Activated T-cell treated with anti-CD3 and anti-CD28 coated beads for 4 hours (primary cell): ENCODE results near the gene RTP5.
A peak's percentile ranks its signal among the peaks of the same experiment; 100 is the strongest.

ENCODE experiments used
- DNase-seq: peaks from one replicate; pipeline ENCODE4 v3.0.0-alpha.2; 2020

RTP5 gene

DNA sequence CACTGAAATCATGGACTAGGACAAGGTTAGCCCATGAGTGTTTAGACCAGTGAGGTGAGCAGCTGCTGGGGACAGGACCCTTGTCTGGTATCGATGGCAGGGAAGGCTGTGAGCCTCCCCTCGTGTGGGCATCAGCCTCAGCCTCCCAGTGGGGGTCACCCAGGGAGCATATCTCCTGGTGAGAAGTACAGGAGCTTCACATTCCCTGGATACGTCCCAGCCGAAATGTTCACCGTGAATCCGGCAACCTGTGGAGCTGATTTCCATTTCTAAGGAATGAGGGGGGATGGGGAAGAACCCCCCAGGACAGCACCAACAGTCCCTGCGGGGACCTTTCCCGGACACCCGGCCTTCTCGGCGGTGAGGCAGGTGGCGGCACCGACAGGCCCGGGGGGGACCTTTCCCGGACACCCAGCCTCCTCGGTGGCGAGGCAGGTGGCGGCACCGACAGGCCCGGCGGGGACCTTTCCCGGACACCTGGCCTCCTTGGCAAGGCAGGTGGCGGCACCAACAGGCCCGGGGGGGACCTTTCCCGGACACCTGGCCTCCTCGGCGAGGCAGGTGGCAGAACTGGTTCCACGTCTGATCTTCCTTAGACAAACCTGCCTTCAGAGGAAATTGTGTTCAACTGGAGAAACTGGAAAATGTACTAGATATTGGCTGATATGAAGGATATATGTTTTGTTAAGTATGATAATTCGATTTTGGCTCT, 21.2 kb downstream of the RTP5 start:
- no peak for DNase-seq

- no peak for DNase-seq
These were observed 21.9 kb downstream of the RTP5 start for GRCh38 chr2:241891315-241891987.

GRCh38 chr2:241891988-241892298, 22.4 kb downstream of the RTP5 start:
- DNase-seq = no peak

- DNase-seq = no peak
These were observed 23.0 kb downstream of the RTP5 start for GRCh38 chr2:241892299-241893137.

DNA sequence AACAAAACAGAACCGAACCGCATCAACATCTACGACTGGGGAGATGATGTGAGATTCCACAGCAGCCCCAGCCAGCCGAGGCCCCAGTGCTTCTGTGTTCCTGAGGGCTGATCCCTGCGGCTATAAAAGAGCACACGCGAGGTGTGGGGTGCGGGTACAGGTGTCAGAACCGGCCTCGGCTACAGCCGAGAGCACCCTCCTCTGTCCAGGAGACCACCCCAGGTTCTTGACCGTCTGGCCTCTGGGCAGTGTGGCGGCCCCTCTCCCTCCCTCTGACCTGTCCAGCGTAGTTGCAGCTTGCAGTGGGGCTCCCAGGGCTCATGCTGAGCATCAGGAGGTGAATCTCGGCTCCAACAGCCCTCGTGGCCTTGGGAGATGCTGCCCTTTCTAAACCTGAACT, 23.7 kb downstream of the RTP5 start:
- DNase-seq = no peak

DNA sequence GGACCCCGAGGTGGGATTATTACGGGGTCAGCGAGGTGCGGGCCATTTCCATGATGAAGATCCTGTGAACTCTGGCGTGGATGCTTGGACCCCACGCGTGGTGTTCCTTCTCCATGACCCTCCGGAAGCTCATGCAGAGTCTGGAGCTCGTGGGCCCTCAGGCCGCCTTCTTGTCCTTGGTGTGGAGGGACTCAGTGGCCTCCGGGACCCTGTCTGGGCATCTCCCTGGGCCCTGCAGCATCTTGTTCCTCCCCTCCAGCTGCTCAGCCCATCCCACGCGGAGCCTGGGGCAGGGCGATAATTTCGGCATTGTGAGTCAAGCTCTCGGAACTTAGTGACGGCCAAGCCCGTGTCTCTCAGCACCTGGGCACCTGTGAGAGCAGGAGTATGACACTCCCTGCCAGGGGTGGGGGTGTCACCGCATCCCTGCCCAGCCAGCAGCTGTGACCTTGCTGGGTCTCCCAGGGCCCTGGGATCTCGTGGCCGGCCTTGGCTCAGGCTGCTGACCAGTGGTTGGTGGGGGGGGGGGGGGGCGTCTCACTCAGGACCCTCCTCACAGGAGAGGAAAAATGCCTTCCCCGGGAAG, 24.6 kb downstream of the RTP5 start:
- no peak for DNase-seq

DNA sequence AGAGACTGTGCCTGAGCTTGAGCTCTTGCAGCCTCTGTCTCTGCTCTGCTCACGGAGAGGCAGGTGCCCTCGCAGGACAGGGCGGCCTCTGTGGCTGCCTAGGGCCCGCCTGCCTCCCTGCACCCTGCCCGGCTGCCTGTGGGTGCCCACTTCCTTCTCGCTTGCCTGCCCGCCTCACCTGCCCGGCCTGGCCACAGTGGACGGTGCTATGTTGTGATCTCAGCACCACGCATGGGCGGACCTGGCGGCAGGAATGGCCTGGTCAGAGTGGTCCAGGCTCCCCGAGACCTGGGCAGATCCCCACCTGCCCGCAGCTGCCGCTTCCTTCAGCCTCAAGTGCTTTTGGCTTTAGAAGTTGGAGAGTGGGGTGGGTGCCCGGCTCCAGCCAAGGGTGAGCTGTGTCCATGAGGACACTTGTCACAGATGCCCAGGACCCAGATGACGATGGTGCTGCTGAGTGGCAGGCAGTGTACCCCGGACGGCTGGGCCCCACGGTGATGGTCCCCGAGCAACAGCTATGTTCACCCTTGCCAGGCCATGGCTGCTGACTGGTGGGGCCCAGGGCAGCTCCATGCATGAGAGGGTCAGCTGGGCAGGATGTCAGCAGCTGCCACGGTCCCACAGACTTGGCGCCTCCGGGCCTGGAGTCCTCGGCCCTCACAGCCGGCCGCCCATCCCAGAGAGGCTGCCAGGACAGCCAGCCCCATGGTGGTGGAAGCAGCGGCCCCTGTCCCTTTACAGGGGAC, 25.3 kb downstream of the RTP5 start:
- no peak for DNase-seq

DNA sequence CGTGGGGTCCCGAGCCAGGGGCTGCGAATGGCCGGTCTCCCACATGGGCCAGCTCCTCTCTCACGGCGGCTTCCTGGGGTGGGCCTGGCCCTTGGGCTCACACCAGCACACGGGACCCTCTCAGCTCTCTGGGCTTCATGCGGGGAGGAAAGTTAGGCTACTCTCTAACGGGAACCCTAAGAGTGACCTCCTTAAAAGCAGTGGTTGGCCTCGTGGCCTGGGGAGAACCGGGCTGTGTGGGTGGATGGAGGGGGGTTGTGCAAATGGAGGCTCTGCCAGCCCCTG, 25.8 kb downstream of the RTP5 start:
- no peak for DNase-seq

DNA sequence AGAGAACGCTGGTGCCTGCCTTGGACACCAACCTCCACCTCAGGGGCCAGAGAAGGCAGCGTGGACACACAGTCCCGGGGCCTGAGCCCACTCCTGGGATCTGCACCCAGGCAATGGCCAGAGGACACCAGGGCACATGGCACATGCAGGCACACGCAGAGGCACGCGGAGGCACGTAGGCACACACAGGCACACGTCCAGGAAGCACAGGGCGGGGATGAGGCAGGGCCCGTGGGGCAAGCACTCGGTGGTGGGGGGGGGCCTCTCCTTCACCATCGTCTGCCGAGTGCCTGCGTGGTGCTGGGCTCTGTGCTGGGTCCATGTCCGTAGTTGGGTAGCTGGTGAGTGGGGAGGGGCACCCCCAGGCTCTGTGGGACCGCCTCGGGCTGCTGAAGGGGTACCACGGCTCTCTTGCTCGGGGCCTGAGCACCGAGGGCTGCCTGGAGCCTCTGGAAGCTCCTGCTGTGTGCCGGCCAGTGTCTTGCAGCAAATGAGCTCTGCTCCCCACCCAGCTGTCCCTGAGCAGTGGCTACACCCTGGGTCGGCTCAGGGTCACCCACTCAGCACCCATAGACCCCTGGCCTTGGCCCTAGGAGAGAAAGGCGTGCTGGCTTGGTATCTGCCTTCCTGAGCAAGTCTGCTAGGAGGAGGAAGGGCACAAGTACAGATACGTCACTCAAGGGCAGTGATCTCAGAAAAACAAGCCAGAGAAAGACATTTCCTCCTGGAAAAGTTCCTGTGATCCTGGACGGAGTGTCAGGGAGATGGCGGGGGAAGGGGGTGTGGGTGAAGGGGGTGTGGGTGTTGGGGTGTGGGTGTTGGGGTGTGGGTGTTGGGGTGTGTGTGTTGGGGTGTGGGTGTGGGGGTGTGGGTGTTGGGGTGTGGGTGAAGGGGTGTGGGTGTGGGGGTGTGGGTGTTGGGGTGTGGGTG, 26.4 kb downstream of the RTP5 start:
- DNase-seq = peak; percentile 31

DNA sequence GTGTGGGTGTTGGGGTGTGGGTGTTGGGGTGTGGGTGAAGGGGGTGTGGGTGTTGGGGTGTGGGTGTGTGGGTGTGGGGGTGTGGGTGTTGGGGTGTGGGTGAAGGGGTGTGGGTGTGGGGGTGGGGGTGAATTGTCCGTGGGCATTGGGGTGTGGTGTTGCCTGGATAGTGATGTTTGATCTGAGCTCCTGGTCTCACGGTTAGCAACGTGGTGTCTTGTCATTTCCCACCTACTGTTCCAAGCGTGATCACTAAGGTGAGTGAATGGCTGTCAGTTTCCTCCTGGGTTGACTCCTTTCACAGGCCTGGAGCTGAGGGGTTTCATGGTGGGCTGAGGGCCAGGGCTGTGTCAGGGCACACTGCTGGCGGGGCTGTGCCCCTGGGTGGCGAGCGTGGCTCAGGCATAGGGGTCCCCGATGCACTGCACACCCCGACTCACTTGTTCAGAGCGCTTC, 27.2 kb downstream of the RTP5 start:
- no peak for DNase-seq

GRCh38 chr2:241897231-241897916, 27.8 kb downstream of the RTP5 start:
- no peak for DNase-seq

DNA sequence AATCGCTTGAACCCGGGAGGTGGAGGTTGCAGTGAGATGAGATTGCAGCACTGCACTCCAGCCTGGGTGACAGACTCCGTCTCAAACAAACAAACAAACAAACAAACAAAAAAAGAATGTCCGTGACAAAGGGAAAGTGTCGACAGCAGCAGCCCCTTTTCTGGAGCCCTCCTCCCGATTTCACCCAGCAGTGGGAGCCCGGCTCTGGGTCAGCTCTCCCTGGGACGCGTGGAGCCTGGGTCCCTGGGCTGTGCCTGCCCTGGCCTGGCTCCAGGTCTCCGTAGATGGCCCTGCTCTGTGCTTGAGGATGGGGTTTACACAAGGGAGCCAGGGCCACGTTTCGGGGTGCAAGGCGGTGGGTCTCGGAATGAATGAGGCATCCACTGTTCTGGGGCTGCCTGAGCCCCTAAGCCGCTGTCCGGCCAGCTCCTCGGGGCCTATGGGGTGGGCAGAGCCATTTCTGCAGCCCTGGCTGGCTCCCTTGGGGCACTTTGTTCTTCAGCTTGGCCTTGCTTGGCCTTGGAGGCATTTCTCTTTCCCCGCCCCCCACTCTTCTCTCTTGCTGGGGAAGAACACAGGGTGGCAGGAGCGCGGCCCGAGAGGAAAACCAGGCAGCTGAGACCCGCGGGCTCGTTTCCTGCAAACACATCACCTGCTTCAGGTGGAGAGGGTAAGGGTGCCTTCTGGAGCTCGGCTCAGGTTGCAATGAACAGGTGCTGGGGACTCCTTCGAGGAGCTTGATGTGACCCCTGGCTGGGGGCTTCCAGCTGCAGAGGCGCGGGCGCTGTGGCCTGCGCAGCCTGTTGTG, 29.1 kb downstream of the RTP5 start:
- DNase-seq = no peak

DNA sequence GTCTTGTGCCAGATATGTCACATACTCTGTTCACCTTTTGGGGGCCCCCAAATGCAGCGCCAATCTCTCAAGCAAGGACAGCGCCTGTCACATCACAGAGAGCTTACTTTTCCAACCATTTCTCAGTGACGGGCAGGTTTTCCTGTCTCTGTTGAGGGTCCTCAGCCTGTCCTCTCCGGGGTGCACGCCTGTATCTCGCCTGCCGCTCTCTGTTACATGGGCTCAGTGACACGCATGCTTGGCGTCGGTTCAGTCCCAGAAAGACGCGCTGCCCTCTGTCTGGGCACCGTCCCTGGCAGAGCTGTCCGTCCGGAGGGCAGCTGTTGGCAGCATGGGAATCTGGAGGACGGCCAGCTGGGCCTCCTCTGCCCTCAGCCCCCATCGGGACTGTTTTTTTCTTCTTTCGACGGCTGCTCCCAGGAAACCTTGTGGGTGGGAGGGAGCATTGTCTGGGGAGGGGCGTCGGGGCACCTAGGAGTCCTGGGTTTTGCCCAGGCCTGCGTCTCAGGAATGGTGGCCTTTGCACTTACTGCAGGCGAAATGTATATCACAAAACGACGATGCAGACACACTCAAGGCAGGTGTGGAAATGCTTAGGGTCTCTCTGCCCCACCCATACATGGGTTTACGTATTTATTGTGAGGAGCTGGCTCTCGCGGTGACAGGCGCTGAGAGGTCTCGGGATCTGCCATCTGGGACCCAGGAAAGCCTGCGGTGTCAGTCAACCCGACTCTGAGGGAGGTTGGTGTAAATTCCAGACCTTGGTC, 30.9 kb downstream of the RTP5 start:
- no peak for DNase-seq

- no peak for DNase-seq
These were observed 31.5 kb downstream of the RTP5 start for GRCh38 chr2:241901018-241901380.

DNA sequence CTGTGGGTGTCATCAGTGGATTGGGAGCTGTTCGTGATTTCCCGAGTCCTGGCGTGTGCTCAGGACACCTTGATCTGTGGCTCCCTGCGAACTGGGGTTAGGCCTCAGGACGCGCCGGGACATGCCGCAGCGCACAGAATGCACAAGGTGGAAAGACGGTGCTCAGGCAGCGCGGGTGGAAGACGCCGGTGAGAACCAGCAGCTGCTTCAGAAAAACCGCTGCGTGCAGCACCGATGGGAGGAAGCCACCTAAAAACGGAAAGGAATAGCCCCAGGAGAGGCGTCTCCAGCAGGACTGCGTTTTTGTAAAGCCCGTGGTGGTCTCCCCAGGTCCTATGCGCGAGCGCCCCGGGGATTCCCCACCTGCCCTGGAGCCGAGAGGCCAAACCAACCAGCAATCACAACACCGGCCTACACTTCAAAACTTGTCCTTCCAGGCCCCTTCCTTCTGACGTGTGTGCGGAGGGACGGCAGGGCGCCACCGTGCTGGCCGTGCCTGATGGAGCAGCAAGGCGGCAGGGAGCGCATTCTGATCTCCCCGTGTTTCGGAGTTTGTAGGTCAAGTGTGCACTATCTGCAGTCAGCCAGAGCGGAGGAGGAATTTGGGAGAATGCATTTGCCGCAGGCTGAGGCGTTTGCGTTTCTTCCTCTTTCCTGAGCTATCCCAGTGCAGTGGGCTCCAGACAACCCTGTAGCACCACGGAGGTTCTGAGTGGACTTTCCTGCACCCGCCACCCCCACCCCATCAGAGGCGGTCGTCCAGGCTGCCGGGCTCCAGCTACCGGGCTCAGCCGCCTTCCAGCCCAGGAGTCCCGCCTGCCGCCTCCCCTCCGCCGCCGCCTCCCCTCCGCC, 32.2 kb downstream of the RTP5 start:
- no peak for DNase-seq

GRCh38 chr2:241902357-241902991, 32.9 kb downstream of the RTP5 start:
- DNase-seq = no peak

- DNase-seq = no peak
These were observed 33.8 kb downstream of the RTP5 start for GRCh38 chr2:241903121-241904010.
